HepG2 (cell line): Measurements from ENCODE around the gene C18orf54. TPM values are rescaled to one million over a fixed set of nuclear protein-coding genes. Genes with fewer than 3 reads are reported as not detected.
A peak's percentile ranks its signal among the peaks of the same experiment; 100 is the strongest.

Experiments used
- AGO2 ChIP-seq: fragments of 200-400 bp; formaldehyde crosslinking; optimal IDR thresholded peaks from 2 replicates; pipeline ENCODE3; 2017; ENCODE audit warnings: mild to moderate bottlenecking, low read depth, low read length, moderate library complexity
- ARNT ChIP-seq: fragments of 450-650 bp; IDR thresholded peaks from 2 replicates; pipeline ENCODE4 v1.6.1; 2017
- ATRX ChIP-seq: sonication (generic); formaldehyde crosslinking; IDR thresholded peaks from 2 replicates; pipeline ENCODE4 v1.4.0; 2020; ENCODE audit warnings: missing genetic modification reagents, borderline replicate concordance
- BCL6 ChIP-seq: IDR thresholded peaks from 2 replicates; pipeline ENCODE4 v1.6.1; 2016; ENCODE audit warnings: missing genetic modification reagents, missing compliant biosample characterization
- DBP ChIP-seq: sonication (generic); formaldehyde crosslinking; IDR thresholded peaks from 2 replicates; pipeline ENCODE4 v1.4.0; 2020; ENCODE audit warnings: missing genetic modification reagents; ENCODE audit errors: not compliant biosample characterization
- KLF16 ChIP-seq, 2 experiments: sonication (generic) in 1 of 2; formaldehyde crosslinking in 1 of 2; IDR thresholded peaks; 2 replicates each; pipeline versions ENCODE4 v1.6.1 to v1.8.0; 2016 to 2023; ENCODE audit warnings: missing genetic modification reagents in 2 of 2, missing compliant biosample characterization in 1 of 2
- NR3C1 ChIP-seq: sonication (generic); formaldehyde crosslinking; IDR thresholded peaks from 2 replicates; pipeline ENCODE4 v1.4.0; 2020; ENCODE audit warnings: missing genetic modification reagents
- POLR2A ChIP-seq, 2 experiments: IDR thresholded peaks; 2 replicates each; pipeline ENCODE4 v1.6.1; 2011; ENCODE audit warnings: low read depth in 2 of 2, low read length in 2 of 2, mild to moderate bottlenecking in 1 of 2, moderate library complexity in 1 of 2; ENCODE audit not compliant: insufficient read depth in 1 of 2
- RFX5 ChIP-seq: IDR thresholded peaks from 2 replicates; pipeline ENCODE4 v1.6.1; 2011; ENCODE audit warnings: low read depth, low read length, improper control_type of control experiment
- SAP130 ChIP-seq: IDR thresholded peaks from 2 replicates; pipeline ENCODE4 v1.6.1; 2016; ENCODE audit warnings: low read depth
- SIN3B ChIP-seq: fragments of 150-350 bp; IDR thresholded peaks from 2 replicates; pipeline ENCODE4 v1.6.1; 2014; ENCODE audit warnings: low read length
- SMC3 ChIP-seq: IDR thresholded peaks from 2 replicates; pipeline ENCODE4 v1.6.1; 2011; ENCODE audit warnings: low read length, improper control_type of control experiment
- SOX13 ChIP-seq, 3 experiments: fragments of 450-650 bp in 1 of 3; sonication (generic) in 1 of 3; formaldehyde crosslinking in 1 of 3; IDR thresholded peaks in 2 of 3; conservative IDR thresholded peaks in 1 of 3; 2 replicates each; pipeline versions ENCODE4 v1.5.0 to v1.6.1; 2016 to 2020; ENCODE audit warnings: antibody characterized with exemption in 1 of 3, mild to moderate bottlenecking in 1 of 3, missing compliant biosample characterization in 1 of 3, missing genetic modification reagents in 1 of 3, moderate library complexity in 1 of 3
- SOX5 ChIP-seq: IDR thresholded peaks from 2 replicates; pipeline ENCODE4 v1.6.1; 2016; ENCODE audit warnings: borderline replicate concordance
- SP4 ChIP-seq: sonication (generic); formaldehyde crosslinking; IDR thresholded peaks from 2 replicates; pipeline ENCODE4 v1.8.1; 2023; ENCODE audit warnings: mild to moderate bottlenecking, missing genetic modification reagents
- SRF ChIP-seq: IDR thresholded peaks from 2 replicates; pipeline ENCODE4 v1.6.1; 2011; ENCODE audit warnings: mild to moderate bottlenecking, low read depth, low read length, moderate library complexity
- TBX2 ChIP-seq: sonication (generic); formaldehyde crosslinking; IDR thresholded peaks from 2 replicates; pipeline ENCODE4 v1.5.0; 2020; ENCODE audit warnings: missing genetic modification reagents, mild to moderate bottlenecking, borderline replicate concordance
- ZKSCAN8 ChIP-seq: IDR thresholded peaks from 2 replicates; pipeline ENCODE4 v1.6.1; 2016; ENCODE audit warnings: borderline replicate concordance, missing genetic modification reagents, missing compliant biosample characterization
- ZNF235 ChIP-seq: sonication (generic); formaldehyde crosslinking; IDR thresholded peaks from 2 replicates; pipeline ENCODE4 v1.8.1; 2023; ENCODE audit warnings: mild to moderate bottlenecking, missing genetic modification reagents, borderline replicate concordance
- ZNF33B ChIP-seq: sonication (generic); formaldehyde crosslinking; IDR thresholded peaks from 2 replicates; pipeline ENCODE4 v1.5.1; 2020; ENCODE audit warnings: mild to moderate bottlenecking, missing genetic modification reagents
- ZNF564 ChIP-seq: sonication (generic); formaldehyde crosslinking; IDR thresholded peaks from 2 replicates; pipeline ENCODE4 v1.8.1; 2023; ENCODE audit warnings: mild to moderate bottlenecking, missing genetic modification reagents
- ZNF646 ChIP-seq: sonication (generic); formaldehyde crosslinking; IDR thresholded peaks from 2 replicates; pipeline ENCODE4 v1.9.0; 2021; ENCODE audit warnings: mild to moderate bottlenecking, missing genetic modification reagents
- ZNF781 ChIP-seq: sonication (generic); formaldehyde crosslinking; IDR thresholded peaks from 2 replicates; pipeline ENCODE4 v1.5.1; 2020; ENCODE audit warnings: borderline replicate concordance, mild to moderate bottlenecking, missing genetic modification reagents; ENCODE audit errors: not compliant biosample characterization
- ZNF883 ChIP-seq: sonication (generic); formaldehyde crosslinking; IDR thresholded peaks from 2 replicates; pipeline ENCODE4 v1.5.1; 2020; ENCODE audit warnings: mild to moderate bottlenecking, missing genetic modification reagents; ENCODE audit errors: not compliant biosample characterization
- polyA plus RNA-seq, 8 experiments: library from polyadenylated mRNA; depleted of rRNA in 3 of 8; stranded (reverse) in 7 of 8; unstranded in 1 of 8; fragments of >200 nt; fragmentation: Illumina TruSeq in 4 of 8; extraction: Trizol in 4 of 8; gene quantifications; 2 replicates each; pipeline versions ENCODE4 v1.2.1 to v1.2.3, GENCODE V29; 2011 to 2016; ENCODE audit warnings: low read depth in 4 of 8, missing spikeins in 1 of 8, mixed read lengths in 1 of 8; ENCODE audit not compliant: insufficient read depth in 1 of 8
- total RNA-seq, 5 experiments: library from RNA; depleted of rRNA; stranded (reverse); fragments of >200 nt; fragmentation: Illumina TruSeq; extraction: Trizol; gene quantifications; 2 replicates each; pipeline ENCODE4 v1.2.3, GENCODE V29; 2016; ENCODE audit warnings: low read depth in 1 of 5

C18orf54 gene
- total and polyA plus RNA-seq, 2 of the 13 experiments (the other 11 are each of a cell fraction or from before 2014, with no cell fraction given), result 1.8 to 2.5 TPM

- TF ChIP-seq DBP (CRISPR knock-in tag) (no peak), SOX5 (peak; percentile 20; the same call in 1 of the 2 replicates), ZNF235 (CRISPR knock-in tag) (no peak), ZNF564 (CRISPR knock-in tag) (peak; percentile 99), SIN3B (no peak), NR3C1 (CRISPR knock-in tag) (no peak), ZKSCAN8 (CRISPR knock-in tag) (0 out of 2 replicates have a peak, but pooled peaks have one; percentile 20), SP4 (CRISPR knock-in tag) (no peak), ZNF883 (CRISPR knock-in tag) (no peak), SMC3 (peak; percentile 7; the same call in 1 of the 2 replicates), ZNF781 (CRISPR knock-in tag) (no peak), ZNF646 (no peak), AGO2 (no peak), POLR2A (IDR thresholded peaks at IDR 0.05; ENCODE audit: insufficient read depth in 1 of 2, low read depth in 2 of 2, low read length in 2 of 2) (no peak), TBX2 (CRISPR knock-in tag) (peak; percentile 59; the same call in 1 of the 2 replicates), BCL6 (no peak), ARNT (no peak), SRF (no peak), KLF16 (CRISPR knock-in tag; IDR thresholded peaks at IDR 0.05) (no peak), SAP130 (peak; percentile 47), ATRX (CRISPR knock-in tag) (no peak), RFX5 (peak; percentile 77), SOX13 (IDR thresholded peaks at IDR 0.05) (no peak), SOX13 (CRISPR knock-in tag; conservative IDR thresholded peaks at IDR 0.05 in 1 of 2, IDR thresholded peaks at IDR 0.05 in 1 of 2) (no peak), ZNF33B (CRISPR knock-in tag) (no peak)
Measured at GRCh38 chr18:54388203-54389142, 30.8 kb downstream of the C18orf54 start (continued).
